Measurements from ENCODE around the gene XRCC4. TPM values are rescaled to one million over a fixed set of nuclear protein-coding genes. Genes with fewer than 3 reads are reported as not detected.

XRCC4 gene
- total RNA-seq, 1 donor from 2014 or later = 7.0 TPM

- DNase-seq (ENCODE audit: low spot score) = no peak
Measured at GRCh38 chr5:83387041-83387440, 309.7 kb downstream of the XRCC4 start.

- DNase-seq (ENCODE audit: low spot score) = no peak
Measured at GRCh38 chr5:83388608-83389007, 311.3 kb downstream of the XRCC4 start.

GRCh38 chr5:83392766-83393503 lies 315.6 kb downstream of the XRCC4 start:
- DNase-seq (ENCODE audit: low spot score) = no peak

- no peak for DNase-seq (ENCODE audit: low spot score)
Measured at GRCh38 chr5:83393504-83393866, 316.1 kb downstream of the XRCC4 start.

GRCh38 chr5:83394190-83394589 lies 316.8 kb downstream of the XRCC4 start:
- DNase-seq (ENCODE audit: low spot score) = no peak

GRCh38 chr5:83396662-83397061 lies 319.3 kb downstream of the XRCC4 start:
- no peak for DNase-seq (ENCODE audit: low spot score)

GRCh38 chr5:83397658-83398057 lies 320.3 kb downstream of the XRCC4 start:
- DNase-seq (ENCODE audit: low spot score) = no peak

GRCh38 chr5:83400241-83400640 lies 322.9 kb downstream of the XRCC4 start:
- DNase-seq (ENCODE audit: low spot score) = no peak

GRCh38 chr5:83400701-83401100 lies 323.4 kb downstream of the XRCC4 start:
- no peak for DNase-seq (ENCODE audit: low spot score)

- DNase-seq (ENCODE audit: low spot score) = no peak
Measured at GRCh38 chr5:83401122-83401731, 323.9 kb downstream of the XRCC4 start.

- no peak for DNase-seq (ENCODE audit: low spot score)
Measured at GRCh38 chr5:83401775-83402174, 324.4 kb downstream of the XRCC4 start.

Other genes with a start within 250 kb of the XRCC4 start
- 50.3 TPM for gene TMEM167A, start 153 bp upstream of the XRCC4 start, total RNA-seq

Data from ureter (tissue), 1 donor.